ENCODE results near the gene PRUNE2. TPM values are rescaled to one million over a fixed set of nuclear protein-coding genes. Genes with fewer than 3 reads are reported as not detected.
A peak's percentile ranks its signal among the peaks of the same experiment; 100 is the strongest.
"Not testable (repeated sequence)": the region's sequence is repeated elsewhere in the genome, so short reads cannot be mapped to it uniquely, and the experiment has no call there.

PRUNE2 gene
- total RNA-seq (ENCODE audit: unreplicated experiment), result 63.8 TPM
- long read RNA-seq, partial matches to known transcripts, result 0 of 5 reads
- long read RNA-seq, other reads (novel, unspliced or antisense), result 4 of 5 reads

- Mint-ChIP-seq H3K27me3 (ENCODE audit: unreplicated experiment) (peaks cover 9% of the 10 kb centered on the region), H3K4me3 (ENCODE audit: unreplicated experiment) (peak within 1 kb of the TSS; percentile 95), H3K36me3 (ENCODE audit: unreplicated experiment) (no peaks in the 10 kb centered on the region), H3K4me1 (ENCODE audit: low read depth, unreplicated experiment) (peaks cover 22% of the 10 kb centered on the region), H3K9me3 (ENCODE audit: unreplicated experiment) (peaks cover 6% of the 10 kb centered on the region), H3K27ac (ENCODE audit: unreplicated experiment) (peak within 1 kb of the TSS; percentile 76)
- TF ChIP-seq CTCF (IDR thresholded peaks at IDR 0.05; ENCODE audit: partially characterized antibody, unreplicated experiment), result no peak
- DNase-seq, result peak; percentile 75
Measured at GRCh38 chr9:76905791-76906646, at the start of gene PRUNE2. TSS of gene PRUNE2 (minus strand) at chr9:76906114. CDS start at chr9:76905963, 151 bp downstream.

GRCh38 chr9:76955406-76955805 lies 49.5 kb upstream of the PRUNE2 start:
- not testable (repeated sequence) for H3K27me3 Mint-ChIP-seq (ENCODE audit: unreplicated experiment); H3K36me3 Mint-ChIP-seq (ENCODE audit: unreplicated experiment); H3K4me3 Mint-ChIP-seq (ENCODE audit: unreplicated experiment); H3K9me3 Mint-ChIP-seq (ENCODE audit: unreplicated experiment); H3K4me1 Mint-ChIP-seq (ENCODE audit: low read depth, unreplicated experiment); DNase-seq
- peak overlapping the region; percentile 67 for H3K27ac Mint-ChIP-seq (ENCODE audit: unreplicated experiment)

- H3K4me3 Mint-ChIP-seq (ENCODE audit: unreplicated experiment), result no peak overlapping the region
- H3K27me3 Mint-ChIP-seq (ENCODE audit: unreplicated experiment), result no peaks in the 10 kb centered on the region
- no peak for TF ChIP-seq CTCF (IDR thresholded peaks at IDR 0.05; ENCODE audit: partially characterized antibody, unreplicated experiment)
- no peaks in the 10 kb centered on the region for H3K4me1 Mint-ChIP-seq (ENCODE audit: low read depth, unreplicated experiment)
- no peak overlapping the region for H3K27ac Mint-ChIP-seq (ENCODE audit: unreplicated experiment)
- H3K36me3 Mint-ChIP-seq (ENCODE audit: unreplicated experiment), result peaks cover 6% of the 10 kb centered on the region
- peaks cover 6% of the 10 kb centered on the region for H3K9me3 Mint-ChIP-seq (ENCODE audit: unreplicated experiment)
- DNase-seq, result no peak
Measured at GRCh38 chr9:76949865-76950264, 44.0 kb upstream of the PRUNE2 start.

- Mint-ChIP-seq H3K4me3 (ENCODE audit: unreplicated experiment) (no peak overlapping the region), H3K4me1 (ENCODE audit: low read depth, unreplicated experiment) (no peaks in the 10 kb centered on the region), H3K9me3 (ENCODE audit: unreplicated experiment) (no peaks in the 10 kb centered on the region), H3K27me3 (ENCODE audit: unreplicated experiment) (no peaks in the 10 kb centered on the region), H3K27ac (ENCODE audit: unreplicated experiment) (no peak overlapping the region), H3K36me3 (ENCODE audit: unreplicated experiment) (no peaks in the 10 kb centered on the region)
- no peak for TF ChIP-seq CTCF (IDR thresholded peaks at IDR 0.05; ENCODE audit: partially characterized antibody, unreplicated experiment)
- DNase-seq, result no peak
Measured at GRCh38 chr9:76944011-76944410, 38.1 kb upstream of the PRUNE2 start.

- no peak for TF ChIP-seq CTCF (IDR thresholded peaks at IDR 0.05; ENCODE audit: partially characterized antibody, unreplicated experiment)
- H3K4me1 Mint-ChIP-seq (ENCODE audit: low read depth, unreplicated experiment), result no peaks in the 10 kb centered on the region
- no peak overlapping the region for H3K27ac Mint-ChIP-seq (ENCODE audit: unreplicated experiment)
- no peaks in the 10 kb centered on the region for H3K27me3 Mint-ChIP-seq (ENCODE audit: unreplicated experiment)
- no peak overlapping the region for H3K4me3 Mint-ChIP-seq (ENCODE audit: unreplicated experiment)
- no peaks in the 10 kb centered on the region for H3K9me3 Mint-ChIP-seq (ENCODE audit: unreplicated experiment)
- H3K36me3 Mint-ChIP-seq (ENCODE audit: unreplicated experiment), result no peaks in the 10 kb centered on the region
- no peak for DNase-seq
Measured at GRCh38 chr9:76943054-76943453, 37.1 kb upstream of the PRUNE2 start.
